ENCODE data around the gene FTO. TPM values are rescaled to one million over a fixed set of nuclear protein-coding genes. Genes with fewer than 3 reads are reported as not detected.

Gene FTO
- total and polyA plus RNA-seq, 2 of the 13 experiments (the other 11 are each of a cell fraction or from before 2014, with no cell fraction given): 41.6 to 55.8 TPM

DNA sequence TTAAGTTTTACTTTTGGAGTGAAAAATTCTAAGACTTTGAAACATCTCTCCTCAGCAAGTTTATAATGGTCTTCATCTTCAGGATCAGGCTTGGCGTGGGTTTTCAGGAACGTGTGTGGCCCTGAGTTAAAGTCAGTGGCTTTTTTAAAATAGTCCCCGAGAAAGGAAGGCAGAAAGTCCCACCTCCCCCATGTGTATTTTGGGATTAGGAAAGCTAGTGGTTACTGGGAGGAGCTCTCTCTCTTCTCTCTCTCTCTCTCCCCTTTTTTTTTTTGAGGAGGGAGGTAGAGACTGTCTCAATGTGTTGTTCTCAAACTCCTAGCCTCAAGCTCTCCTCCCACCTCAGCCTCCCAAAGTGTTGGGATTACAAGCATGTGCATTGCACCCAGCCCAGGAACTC lies 369.4 kb downstream of the FTO start (continued):
- TF ChIP-seq, protein P1, sequence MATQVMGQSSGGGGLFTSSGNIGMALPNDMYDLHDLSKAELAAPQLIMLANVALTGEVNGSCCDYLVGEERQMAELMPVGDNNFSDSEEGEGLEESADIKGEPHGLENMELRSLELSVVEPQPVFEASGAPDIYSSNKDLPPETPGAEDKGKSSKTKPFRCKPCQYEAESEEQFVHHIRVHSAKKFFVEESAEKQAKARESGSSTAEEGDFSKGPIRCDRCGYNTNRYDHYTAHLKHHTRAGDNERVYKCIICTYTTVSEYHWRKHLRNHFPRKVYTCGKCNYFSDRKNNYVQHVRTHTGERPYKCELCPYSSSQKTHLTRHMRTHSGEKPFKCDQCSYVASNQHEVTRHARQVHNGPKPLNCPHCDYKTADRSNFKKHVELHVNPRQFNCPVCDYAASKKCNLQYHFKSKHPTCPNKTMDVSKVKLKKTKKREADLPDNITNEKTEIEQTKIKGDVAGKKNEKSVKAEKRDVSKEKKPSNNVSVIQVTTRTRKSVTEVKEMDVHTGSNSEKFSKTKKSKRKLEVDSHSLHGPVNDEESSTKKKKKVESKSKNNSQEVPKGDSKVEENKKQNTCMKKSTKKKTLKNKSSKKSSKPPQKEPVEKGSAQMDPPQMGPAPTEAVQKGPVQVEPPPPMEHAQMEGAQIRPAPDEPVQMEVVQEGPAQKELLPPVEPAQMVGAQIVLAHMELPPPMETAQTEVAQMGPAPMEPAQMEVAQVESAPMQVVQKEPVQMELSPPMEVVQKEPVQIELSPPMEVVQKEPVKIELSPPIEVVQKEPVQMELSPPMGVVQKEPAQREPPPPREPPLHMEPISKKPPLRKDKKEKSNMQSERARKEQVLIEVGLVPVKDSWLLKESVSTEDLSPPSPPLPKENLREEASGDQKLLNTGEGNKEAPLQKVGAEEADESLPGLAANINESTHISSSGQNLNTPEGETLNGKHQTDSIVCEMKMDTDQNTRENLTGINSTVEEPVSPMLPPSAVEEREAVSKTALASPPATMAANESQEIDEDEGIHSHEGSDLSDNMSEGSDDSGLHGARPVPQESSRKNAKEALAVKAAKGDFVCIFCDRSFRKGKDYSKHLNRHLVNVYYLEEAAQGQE (IDR thresholded peaks at IDR 0.05; ENCODE audit: borderline replicate concordance in 1 of 2, low read depth in 1 of 2, low read length in 2 of 2): no peak
- TF ChIP-seq ZSCAN30 (CRISPR knock-in tag; IDR thresholded peaks at IDR 0.05) (no peak), ZNF773 (CRISPR knock-in tag; IDR thresholded peaks at IDR 0.05; ENCODE audit: borderline replicate concordance) (no peak), ZFAT (CRISPR knock-in tag; conservative IDR thresholded peaks at IDR 0.05) (no peak), PAF1 (CRISPR knock-in tag; IDR thresholded peaks at IDR 0.05) (no peak)

DNA sequence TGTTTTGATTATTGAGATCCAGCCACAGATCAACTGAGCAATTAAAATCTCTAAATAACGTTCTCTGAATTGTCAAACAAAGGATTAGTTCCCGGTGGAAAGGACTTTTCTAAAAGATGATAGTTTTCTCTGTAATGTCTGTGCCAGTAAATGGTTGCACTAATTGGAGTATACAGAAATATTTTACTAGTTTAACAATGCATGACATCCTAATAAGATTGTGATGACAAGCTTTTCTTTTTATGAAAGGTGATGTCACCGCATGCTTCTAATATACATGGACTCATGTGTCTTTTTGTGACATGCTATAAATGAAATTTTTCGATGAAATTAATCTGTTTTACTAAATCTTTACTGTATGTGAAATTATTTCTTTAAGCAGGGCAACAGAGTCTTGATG lies 371.5 kb downstream of the FTO start:
- Histone ChIP-seq H3K4me1 (ENCODE audit: insufficient read depth, low read length) (peaks cover 45% of the 10 kb centered on the region), H3K79me2 (ENCODE audit: insufficient read depth, low read length) (no peaks in the 10 kb centered on the region), H4K20me1 (ENCODE audit: insufficient read depth, low read length) (no peaks in the 10 kb centered on the region), H3K9me3 (ENCODE audit: low read length) (no peaks in the 10 kb centered on the region), H3K4me2 (ENCODE audit: low read depth, low read length) (no peak overlapping the region), H2AFZ (ENCODE audit: low read length) (no peak overlapping the region), H3K27ac (ENCODE audit: extremely low read length, insufficient read depth, low read length) (no peak overlapping the region), H3K27me3 (ENCODE audit: control insufficient read depth in 1 of 2, insufficient read depth in 2 of 2, low read length in 2 of 2) (no peaks in the 10 kb centered on the region), H3K36me3 (replicated peaks in 1 of 2; ENCODE audit: control insufficient read depth in 1 of 2, insufficient read depth in 2 of 2, low read length in 2 of 2) (no peaks in the 10 kb centered on the region), H3K4me3 (replicated peaks in 1 of 3; ENCODE audit: insufficient read depth in 1 of 3, low read depth in 2 of 3, low read length in 3 of 3) (no peak overlapping the region), H3K9ac (ENCODE audit: insufficient read depth, low read depth, low read length) (no peak overlapping the region)
- no TSS peak for BruUV-seq (replicated peaks)
- ChIA-PET POLR2A (no interaction called here), CTCF (ENCODE audit: low intra/inter-chr PET ratio, low total read pairs) (no interaction called here)
- in situ Hi-C loops (cut with HindIII; ENCODE audit: extremely low pct_ligation_motif_present, low pct_unique_long_range_greater_than_20kb) (no loop called here), intact Hi-C loops (cut with micrococcal nuclease; ENCODE audit: unreplicated experiment) (no loop called here)
- TF ChIP-seq CREB1 (IDR thresholded peaks at IDR 0.05): peak; percentile 48; the same call in 1 of the 2 replicates
- no peak for TF ChIP-seq CREB1 (CRISPR knock-in tag; IDR thresholded peaks at IDR 0.05)
- no peak for TF ChIP-seq GTF2F1 (IDR thresholded peaks at IDR 0.05; ENCODE audit: low read length)
- peak; percentile 46 for TF ChIP-seq ATF7 (IDR thresholded peaks at IDR 0.05)
- TF ChIP-seq ATF7 (CRISPR knock-in tag; IDR thresholded peaks at IDR 0.05): no peak
- TF ChIP-seq ZNF333 (CRISPR knock-in tag; IDR thresholded peaks at IDR 0.05; ENCODE audit: borderline replicate concordance): no peak
- 87% methylated on average over 4 of the region's 4 CpGs for whole genome bisulfite sequencing (ENCODE audit: low lambda C conversion rate)
- no peak for DNase-seq (ENCODE audit: low spot score)
- no peak for FAIRE-seq
- ATAC-seq: no peak
